ENCODE results near the gene TCN2. TPM values are rescaled to one million over a fixed set of nuclear protein-coding genes. Genes with fewer than 3 reads are reported as not detected.
A peak's percentile ranks its signal among the peaks of the same experiment; 100 is the strongest.

Gene TCN2
- total RNA-seq, 1 experiment from 2014 or later = 2.2 TPM

- H3K9ac ChIP-seq (ENCODE audit: low read length) = no peak overlapping the region
- no peaks in the 10 kb centered on the region for H3K79me2 ChIP-seq (ENCODE audit: insufficient read depth, low read length)
- H3K9me2 ChIP-seq (ENCODE audit: insufficient read depth) = no peaks in the 10 kb centered on the region
- ChIA-PET POLR2A (interaction anchor here (2.1 kb wide), 1 partner anchor 16 kb away, joined by 11 read pairs; the partner anchor contains the start of gene SLC35E4), RAD21 (ENCODE audit: low non-redundant PET in 1 of 2, low total read pairs in 2 of 2, uncharacterized antibody in 2 of 2, unreplicated experiment in 2 of 2) (no interaction called here), CTCF (interaction anchor here (1.1 to 2.4 kb wide), 5 partner anchors 16 to 104 kb away, joined by 3 to 17 read pairs (median 8); partner anchors contain the start of genes DUSP18 and SLC35E4)
- TF ChIP-seq SIN3A (IDR thresholded peaks at IDR 0.05; ENCODE audit: low read depth) = no peak
- TF ChIP-seq RAD21 (IDR thresholded peaks at IDR 0.05; ENCODE audit: low read depth) = no peak
- TF ChIP-seq EGR1 (IDR thresholded peaks at IDR 0.05; ENCODE audit: low read depth) = no peak
- H3K4me1 ChIP-seq (ENCODE audit: control insufficient read depth in 1 of 2, insufficient read depth in 2 of 2, low read length in 2 of 2) = peaks cover 18 to 30% of the 10 kb centered on the region in 2 experiments
- no peak overlapping the region for H3K4me3 ChIP-seq (replicated peaks in 1 of 2; ENCODE audit: low read depth in 1 of 2, low read length in 2 of 2)
- no TSS peak for BruUV-seq (replicated peaks)
- peak overlapping the region; percentile 59; the same call in 1 of the 2 replicates for H3K27ac ChIP-seq (ENCODE audit: low read depth, low read length)
- no peaks in the 10 kb centered on the region for H3K9me3 ChIP-seq (ENCODE audit: control insufficient read depth in 1 of 2, insufficient read depth in 1 of 2, low read depth in 1 of 2, low read length in 2 of 2)
- peak overlapping the region; percentile 76; the same call in 1 of the 2 replicates for H3K4me2 ChIP-seq (ENCODE audit: low read length)
- H2AFZ ChIP-seq (ENCODE audit: low read depth, low read length, poor library complexity, severe bottlenecking) = no peak overlapping the region
- intact Hi-C loops (cut with micrococcal nuclease) = no loop called here
- ATAC-seq = no peak
- no peaks in the 10 kb centered on the region for H3K27me3 ChIP-seq (ENCODE audit: insufficient read depth, low read length)
- no peak for DNase-seq (ENCODE audit: low read depth, low spot score)
- H4K20me1 ChIP-seq (ENCODE audit: insufficient read depth) = no peaks in the 10 kb centered on the region
- no peaks in the 10 kb centered on the region for H3K36me3 ChIP-seq (ENCODE audit: control insufficient read depth in 1 of 2, insufficient read depth in 2 of 2, low read length in 2 of 2)
Observed at GRCh38 chr22:30650508-30651116, 43.6 kb downstream of the TCN2 start.

- Histone ChIP-seq H3K9me3 (ENCODE audit: control insufficient read depth in 1 of 2, insufficient read depth in 1 of 2, low read depth in 1 of 2, low read length in 2 of 2) (no peaks in the 10 kb centered on the region), H3K4me3 (replicated peaks in 1 of 2; ENCODE audit: low read depth in 1 of 2, low read length in 2 of 2) (no peak overlapping the region)
- CTCF ChIA-PET = no interaction called here
- no peak for TF ChIP-seq ZBTB33 (IDR thresholded peaks at IDR 0.05; ENCODE audit: extremely low read depth, insufficient replicate concordance, low read length)
- no peak for TF ChIP-seq CBX3 (IDR thresholded peaks at IDR 0.05; ENCODE audit: low read depth)
- TF ChIP-seq POLR2A (IDR thresholded peaks at IDR 0.05; ENCODE audit: borderline replicate concordance, extremely low read depth, insufficient read depth, insufficient read length) = no peak
- TF ChIP-seq FOSL1 (IDR thresholded peaks at IDR 0.05; ENCODE audit: low read depth) = no peak
- no peak for TF ChIP-seq EZH2 (IDR thresholded peaks at IDR 0.05)
- no peak for TF ChIP-seq SRF (IDR thresholded peaks at IDR 0.05; ENCODE audit: low read depth)
- no peak for TF ChIP-seq CTCF (IDR thresholded peaks at IDR 0.05 in 2 of 3, conservative IDR thresholded peaks at IDR 0.05 in 1 of 3; ENCODE audit: borderline replicate concordance in 1 of 3, insufficient read depth in 1 of 3, low read depth in 2 of 3, low read length in 2 of 3)
- TF ChIP-seq YY1 (IDR thresholded peaks at IDR 0.05; ENCODE audit: extremely low read depth, insufficient replicate concordance, low read depth, low read length) = no peak
- TF ChIP-seq EGR1 (IDR thresholded peaks at IDR 0.05; ENCODE audit: low read depth) = no peak
- no peak for TF ChIP-seq ATF3 (IDR thresholded peaks at IDR 0.05)
Observed at GRCh38 chr22:30652852-30653251, 45.9 kb downstream of the TCN2 start.

More at GRCh38 chr22:30652852-30653251, 45.9 kb downstream of the TCN2 start:
- Histone ChIP-seq H4K20me1 (ENCODE audit: insufficient read depth) (no peaks in the 10 kb centered on the region), H3K9me2 (ENCODE audit: insufficient read depth) (no peaks in the 10 kb centered on the region), H3K4me2 (ENCODE audit: low read length) (no peak overlapping the region), H3K36me3 (ENCODE audit: control insufficient read depth in 1 of 2, insufficient read depth in 2 of 2, low read length in 2 of 2) (no peaks in the 10 kb centered on the region), H3K27me3 (ENCODE audit: insufficient read depth, low read length) (no peaks in the 10 kb centered on the region), H3K4me1 (ENCODE audit: control insufficient read depth in 1 of 2, insufficient read depth in 2 of 2, low read length in 2 of 2) (peaks cover 18 to 30% of the 10 kb centered on the region in 2 experiments), H3K9ac (ENCODE audit: low read length) (no peak overlapping the region), H2AFZ (ENCODE audit: low read depth, low read length, poor library complexity, severe bottlenecking) (no peak overlapping the region), H3K27ac (ENCODE audit: low read depth, low read length) (no peak overlapping the region), H3K79me2 (ENCODE audit: insufficient read depth, low read length) (no peaks in the 10 kb centered on the region)
- POLR2A ChIA-PET = no interaction called here
- intact Hi-C loops (cut with micrococcal nuclease) = no loop called here
- DNase-seq (ENCODE audit: low read depth, low spot score) (no peak), ATAC-seq (no peak)
- no TSS peak for BruUV-seq (replicated peaks)
- RAD21 ChIA-PET (ENCODE audit: low non-redundant PET in 1 of 2, low total read pairs in 2 of 2, uncharacterized antibody in 2 of 2, unreplicated experiment in 2 of 2) = no interaction called here

Data from HCT116 (cell line).